GM18873 (cell line): ENCODE results near the gene REN.

Experiments used
- ATAC-seq: cut with Tn5 transposase; IDR thresholded peaks from one replicate; pipeline ENCODE4 v1.9.1; 2021; ENCODE audit warnings: mild to moderate bottlenecking, moderate library complexity, moderate number of reproducible peaks; ENCODE audit not compliant: unreplicated experiment, low FRiP score

Gene REN

DNA sequence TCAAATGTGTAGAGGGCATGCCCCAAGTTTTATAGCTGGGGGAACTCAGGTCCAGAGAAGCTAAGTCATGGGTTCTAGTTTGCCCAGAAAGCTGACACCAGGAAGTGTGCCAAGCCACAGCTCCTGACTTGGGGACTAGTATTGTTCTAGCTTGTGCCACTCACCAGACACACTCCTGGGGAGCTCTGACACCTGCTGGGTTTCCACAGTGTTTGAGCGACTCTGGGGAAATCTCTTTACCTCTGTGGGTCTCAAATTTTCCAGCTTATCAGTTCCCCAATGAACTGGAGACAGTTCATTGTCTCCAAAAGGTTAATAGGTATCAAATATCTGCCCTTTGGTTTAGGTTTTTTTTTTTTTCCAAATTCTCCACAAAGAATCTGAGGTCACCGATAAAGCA, 25.9 kb upstream of the REN start:
- no peak for ATAC-seq

DNA sequence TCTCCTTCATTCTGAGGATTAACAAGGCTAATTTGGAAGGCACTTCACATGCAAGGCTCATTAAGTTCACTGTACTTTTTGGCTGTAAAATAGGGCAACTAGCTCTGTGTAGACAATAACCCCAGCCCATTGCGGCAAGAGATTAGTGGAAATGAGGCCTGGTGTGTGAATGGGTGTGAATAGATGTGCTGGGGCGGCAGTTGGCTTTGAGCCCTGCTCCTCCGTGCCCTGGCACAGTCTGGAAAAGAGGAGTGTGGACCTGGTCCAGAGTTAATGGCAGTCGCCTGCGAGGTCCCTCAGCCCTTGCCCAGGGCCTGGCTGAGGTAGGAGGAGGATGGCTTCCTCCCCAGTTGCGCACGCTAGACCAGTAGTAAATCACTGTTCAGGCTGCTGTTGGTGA, 25.3 kb upstream of the REN start:
- no peak for ATAC-seq

DNA sequence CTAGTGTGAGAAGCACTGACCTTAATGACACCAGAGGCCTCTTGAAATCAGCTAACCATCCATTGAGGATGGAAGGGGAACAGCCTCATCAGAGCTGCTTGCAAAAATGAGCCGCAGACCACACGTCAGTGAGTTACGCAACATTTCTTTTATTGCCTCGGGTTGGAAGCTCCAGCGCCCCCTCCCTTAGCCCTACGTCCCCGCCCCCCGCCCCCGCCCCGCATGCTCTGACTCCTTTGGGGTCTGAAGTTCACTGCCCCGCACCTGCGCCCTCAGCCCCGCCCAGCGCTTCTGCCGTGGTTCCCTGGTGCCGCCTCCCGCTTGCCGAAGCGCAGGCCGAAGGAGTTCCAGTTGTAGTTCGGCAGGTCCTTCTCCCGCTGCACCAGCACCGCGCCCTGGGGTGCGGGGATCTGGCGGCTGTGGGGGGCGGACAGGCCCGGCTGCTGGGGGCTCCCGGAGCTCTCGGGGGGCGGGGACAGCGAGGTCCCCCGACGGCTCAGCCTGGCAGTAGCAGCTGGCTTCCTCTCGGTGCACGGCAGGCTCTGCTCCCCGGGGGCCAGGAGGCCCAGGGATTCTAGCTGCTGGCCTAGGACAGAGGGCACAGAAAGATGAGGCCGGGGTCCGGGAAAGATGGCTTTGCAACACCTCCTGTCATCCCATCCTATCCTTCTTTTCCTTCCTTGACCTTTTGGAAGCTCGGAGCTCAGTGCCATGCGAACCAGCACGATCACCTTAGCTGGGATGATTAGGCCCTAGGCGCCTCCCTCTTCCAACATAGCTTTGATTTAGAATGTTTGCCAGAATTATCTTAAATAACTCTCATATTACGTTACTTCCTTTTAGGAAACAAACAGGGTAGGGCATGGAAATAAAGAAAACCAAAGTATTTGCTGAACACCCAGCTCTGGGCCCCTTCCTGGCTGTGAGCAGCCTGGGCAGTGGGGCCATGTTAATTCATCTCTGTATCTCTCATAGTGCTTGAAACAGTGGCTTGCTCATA, 24.4 kb upstream of the REN start:
- no peak for ATAC-seq

DNA sequence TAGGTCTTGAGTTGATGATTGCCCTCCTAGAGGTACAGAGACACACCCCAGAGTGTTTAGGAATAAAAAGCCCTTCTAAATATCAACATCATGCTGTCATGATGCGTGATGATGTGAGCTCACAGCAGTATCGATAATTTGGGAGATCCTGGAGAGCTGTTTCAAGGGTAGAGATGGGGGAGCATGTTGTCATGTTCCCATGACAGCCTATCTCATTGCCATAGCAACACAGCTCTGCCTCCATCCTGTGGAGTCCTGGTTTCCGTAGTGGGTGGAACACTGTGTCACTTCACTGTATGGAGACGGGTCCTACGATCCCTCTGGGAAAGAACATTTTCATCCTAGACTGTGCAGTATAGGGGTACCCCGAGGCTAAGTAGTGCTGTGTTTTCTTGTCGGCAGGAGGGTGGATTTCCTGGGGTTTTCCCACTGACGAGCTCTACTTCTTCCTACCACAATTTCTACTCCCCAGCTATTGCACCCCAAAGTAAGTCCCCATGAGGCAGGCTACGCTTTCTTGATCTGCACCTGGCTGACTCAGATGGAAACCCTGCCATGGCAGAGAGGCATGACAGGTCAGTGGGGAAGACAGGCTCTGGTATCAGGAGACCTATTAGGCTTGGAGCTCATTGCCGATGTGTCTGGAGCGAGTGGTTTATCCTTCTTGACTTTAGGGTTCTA, 23.0 kb upstream of the REN start:
- ATAC-seq = no peak

DNA sequence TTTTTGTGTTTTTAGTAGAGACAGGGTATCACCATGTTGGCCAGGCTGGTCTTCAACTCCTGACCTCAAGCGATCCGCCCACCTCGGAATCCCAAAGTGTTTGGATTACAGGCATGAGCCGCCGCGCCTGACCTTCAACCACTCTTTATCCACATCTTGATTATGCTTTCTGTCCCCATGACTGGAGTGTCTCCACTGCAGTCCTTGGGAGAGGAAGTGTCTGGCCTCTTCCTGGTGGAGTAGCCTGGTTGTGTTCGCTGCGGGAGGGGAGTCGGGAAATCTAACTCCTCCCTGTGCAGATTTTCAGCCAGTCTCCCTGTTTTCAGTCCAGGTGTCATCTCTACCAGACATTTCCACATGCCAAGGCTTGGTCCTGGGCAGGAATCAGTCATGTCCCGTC, 20.5 kb upstream of the REN start:
- ATAC-seq = no peak

DNA sequence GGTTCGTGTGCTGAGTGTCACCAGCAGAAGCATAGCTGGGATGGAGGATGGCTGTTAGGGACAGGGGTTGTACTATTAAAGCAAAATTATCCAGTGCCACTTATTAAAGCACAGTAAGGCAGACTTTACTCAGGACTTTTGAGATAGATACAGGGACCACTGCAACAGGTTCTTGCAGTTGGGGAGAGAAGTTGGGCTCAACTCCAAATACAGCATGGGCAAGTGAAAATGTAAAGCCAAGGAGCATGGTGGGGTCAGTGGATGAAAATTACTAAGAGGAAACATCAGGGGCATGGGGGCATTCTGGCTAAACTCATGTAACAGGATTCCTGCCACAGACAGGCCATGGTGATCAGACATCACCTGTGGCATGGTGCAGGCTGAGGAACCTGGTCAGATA, 15.0 kb upstream of the REN start:
- no peak for ATAC-seq

DNA sequence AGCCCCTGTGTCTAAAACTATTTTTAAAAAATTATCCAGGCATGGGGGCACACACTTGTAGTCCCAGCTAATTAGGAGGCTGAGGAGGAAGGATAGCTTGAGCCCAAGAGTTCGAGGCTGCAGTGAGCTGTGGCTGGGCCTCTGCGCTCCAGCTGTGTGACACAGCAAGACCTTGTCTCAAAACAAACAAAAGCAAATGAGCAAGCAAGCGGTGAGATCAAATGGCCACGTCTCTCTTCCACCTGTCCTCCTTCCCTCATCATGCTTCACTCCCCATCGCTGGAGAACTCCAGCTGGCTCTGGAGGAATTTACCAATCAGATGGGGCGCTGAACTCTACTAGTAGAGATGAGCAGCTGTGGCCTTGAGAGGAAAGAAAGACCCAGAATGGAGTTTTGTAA, 14.0 kb upstream of the REN start:
- no peak for ATAC-seq

DNA sequence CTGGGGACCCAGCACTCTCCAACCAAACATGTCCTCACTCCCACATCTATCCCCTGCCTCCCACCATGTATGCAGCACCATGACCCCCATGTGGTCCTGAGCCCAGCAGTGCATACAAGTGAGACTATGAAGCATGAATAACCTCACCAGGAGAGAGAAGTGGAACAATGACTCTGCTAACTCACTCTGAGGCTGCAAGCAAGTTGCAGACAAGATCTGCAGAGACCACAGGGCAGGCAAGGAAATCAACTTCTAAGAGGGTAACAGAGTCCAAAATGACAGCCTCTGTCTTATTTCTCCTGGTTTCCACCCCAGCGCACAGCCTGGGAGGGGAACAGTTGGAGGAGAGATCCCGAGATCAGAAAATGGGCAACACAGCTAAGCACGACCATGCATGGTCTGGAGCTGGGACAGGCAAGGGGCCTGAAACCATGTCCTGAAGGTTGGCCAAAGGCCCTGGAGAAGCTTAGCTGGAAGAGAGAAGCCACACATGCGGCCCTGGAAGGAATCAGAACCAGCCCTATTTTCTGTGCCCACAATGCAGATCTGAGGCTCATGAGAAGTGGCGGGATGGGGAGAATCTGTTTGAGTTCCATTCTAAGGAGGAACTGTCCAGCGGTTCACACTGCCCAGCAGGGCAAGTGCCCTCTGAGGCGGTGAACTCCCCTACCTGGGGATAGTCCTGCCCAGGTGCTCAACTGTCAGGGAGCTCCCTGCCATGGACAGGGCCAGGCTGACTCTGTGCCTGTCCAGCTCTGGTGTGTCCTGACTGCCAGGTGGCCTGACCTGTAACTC, 12.5 kb upstream of the REN start:
- ATAC-seq = no peak

DNA sequence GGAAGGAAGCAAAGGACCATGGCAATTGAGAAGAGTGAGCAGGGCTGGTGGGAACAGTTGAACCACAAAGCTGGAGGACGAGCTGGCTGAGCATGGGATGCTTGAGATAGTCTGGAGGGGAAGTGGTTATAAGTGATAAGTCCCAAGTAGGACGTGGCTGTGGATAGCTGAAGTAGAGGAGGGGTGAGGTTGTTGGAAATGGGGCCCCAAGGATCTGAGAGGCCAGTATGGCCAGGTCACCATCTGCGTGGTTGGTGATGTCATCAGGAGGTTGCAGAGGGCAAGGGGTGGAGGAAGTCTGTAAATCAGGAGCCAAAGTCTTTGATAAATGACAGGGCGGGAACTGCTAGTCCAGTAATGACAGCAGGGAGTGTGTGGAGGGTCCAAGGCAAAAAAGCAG, 11.0 kb upstream of the REN start:
- ATAC-seq = no peak

DNA sequence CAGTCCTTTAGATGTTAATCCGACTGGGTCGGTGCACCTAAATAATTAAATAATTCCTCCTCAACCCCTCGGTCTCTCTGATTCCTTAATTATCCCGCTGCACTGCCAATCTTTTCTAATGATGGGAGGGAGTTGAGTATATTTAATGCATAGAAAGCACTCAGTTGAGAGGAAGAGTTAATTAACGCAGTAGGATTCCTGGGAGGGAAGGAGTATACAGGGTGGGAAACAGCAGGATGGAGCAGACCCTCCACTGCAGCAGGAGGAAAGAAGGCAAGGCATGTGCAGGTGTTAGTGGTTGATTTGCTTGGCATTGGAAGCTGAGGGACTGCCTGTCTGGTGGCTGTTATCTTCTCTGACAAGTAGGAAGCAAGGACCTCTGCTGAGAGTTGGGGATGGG, 9.9 kb upstream of the REN start:
- no peak for ATAC-seq

DNA sequence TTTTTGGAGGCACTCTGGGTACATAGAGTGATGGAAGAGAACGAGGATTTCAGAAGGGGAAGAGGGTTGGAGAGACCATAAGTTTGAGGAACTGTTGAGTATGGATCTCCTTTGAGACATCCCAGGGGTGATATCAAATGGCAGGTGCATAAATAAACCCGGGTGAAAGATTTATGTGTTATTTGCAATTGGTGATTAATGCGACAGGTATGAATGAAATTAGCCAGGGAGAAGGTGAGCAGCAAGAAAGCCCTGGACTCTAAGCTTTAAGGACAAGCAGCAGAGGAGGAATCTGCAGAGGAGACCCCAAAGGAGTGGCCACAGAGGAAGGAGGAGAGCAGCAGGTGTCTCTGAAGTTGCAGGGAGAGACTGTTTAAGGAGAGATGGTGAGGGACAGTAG, 8.8 kb upstream of the REN start:
- no peak for ATAC-seq

DNA sequence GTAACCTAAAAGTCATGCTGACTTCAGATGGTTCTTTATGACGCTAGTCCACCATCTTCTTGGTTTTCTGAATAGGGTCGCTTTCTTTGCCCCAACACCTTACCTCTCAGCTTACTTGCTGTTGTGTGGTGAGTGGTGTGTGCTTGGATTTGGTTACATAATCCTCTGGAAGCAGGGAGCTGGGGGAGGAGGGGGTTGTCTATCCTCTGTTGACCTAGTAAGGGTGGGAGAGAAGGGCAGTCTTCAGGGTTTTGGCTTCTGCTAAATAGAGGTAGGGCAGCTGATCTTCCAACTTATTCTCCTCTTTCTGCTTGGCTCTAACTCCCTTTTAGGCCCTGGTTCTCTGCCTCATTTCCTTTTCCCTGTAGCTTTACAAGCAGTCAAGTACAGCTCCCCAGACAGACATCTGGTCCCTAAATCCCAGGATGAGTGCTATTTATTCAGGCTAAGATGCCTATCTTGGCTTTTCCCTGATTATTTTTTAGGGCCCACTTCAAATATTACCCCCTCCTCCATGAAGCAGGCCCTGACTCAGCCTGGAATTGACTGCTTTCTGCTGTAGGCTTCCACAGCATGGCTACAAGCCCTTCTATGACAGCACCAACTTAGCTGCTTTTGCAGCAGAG, 6.4 kb upstream of the REN start:
- no peak for ATAC-seq

DNA sequence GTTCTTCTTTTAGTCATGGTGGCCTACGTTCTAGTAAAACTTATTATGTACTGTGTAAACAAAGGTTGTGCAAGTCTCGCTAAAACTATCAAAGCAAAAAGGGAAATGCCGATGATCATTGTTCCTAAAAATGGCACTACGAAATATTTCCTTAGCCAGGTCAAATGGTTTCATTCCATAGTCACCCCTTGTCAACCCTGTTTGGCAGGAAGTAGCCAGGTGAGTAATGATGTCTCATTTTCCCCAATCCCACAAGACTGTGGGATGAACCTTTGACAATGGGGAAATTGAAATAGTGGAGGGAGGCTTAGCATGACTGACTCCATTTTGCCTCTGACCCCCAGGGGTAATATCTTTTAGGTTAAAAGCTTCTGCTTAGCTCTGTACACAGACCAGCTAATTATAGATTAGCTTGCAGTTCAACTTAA, 5.6 kb upstream of the REN start:
- ATAC-seq = no peak

DNA sequence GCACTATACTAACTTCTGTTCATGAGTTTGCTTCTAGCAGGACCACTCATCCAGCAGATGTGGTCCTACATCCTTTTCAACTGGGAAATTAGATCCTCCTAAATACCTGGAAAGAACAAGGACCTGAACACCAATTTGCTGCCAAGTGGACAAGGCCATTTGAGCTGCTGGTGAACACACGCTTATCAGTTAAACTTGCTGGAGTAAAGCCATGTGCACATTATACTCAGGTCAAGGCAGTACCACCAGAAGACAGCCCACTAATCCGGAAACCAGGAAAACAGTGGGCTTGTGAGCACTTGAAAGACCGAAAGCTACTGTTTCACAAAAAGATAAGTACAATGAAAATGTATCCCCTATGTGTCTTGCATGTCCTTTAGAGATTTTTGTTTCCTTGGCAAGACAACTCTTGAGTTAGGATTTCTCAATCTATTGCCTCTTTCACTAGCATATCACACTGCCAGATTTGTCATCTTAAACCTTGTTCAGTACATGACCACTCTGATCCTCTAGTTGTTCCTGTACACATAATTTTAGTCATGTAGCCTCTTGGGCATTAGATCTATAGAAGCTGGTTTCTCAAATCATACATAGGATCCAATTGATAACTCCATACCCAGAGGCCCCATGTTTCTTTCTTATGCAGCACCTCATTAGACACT, 4.5 kb upstream of the REN start:
- no peak for ATAC-seq

DNA sequence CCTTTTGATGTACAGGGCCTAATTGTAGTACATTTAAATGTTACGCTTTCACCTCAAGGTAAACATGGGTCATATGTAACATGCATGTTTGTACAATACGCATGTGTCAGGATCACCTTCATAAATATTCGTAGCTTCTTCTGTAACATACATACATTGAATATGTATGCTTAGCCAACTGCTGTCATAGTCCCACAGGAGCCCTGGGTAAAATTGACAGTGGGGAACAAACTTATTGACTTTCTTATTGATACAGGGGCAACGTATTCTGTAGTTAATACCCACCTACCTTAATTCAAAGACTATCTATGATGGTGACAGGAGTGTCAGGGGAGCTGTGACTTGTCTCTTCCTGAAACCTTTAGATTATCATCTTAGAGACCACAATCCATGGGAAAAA, 3.7 kb upstream of the REN start:
- ATAC-seq = no peak

DNA sequence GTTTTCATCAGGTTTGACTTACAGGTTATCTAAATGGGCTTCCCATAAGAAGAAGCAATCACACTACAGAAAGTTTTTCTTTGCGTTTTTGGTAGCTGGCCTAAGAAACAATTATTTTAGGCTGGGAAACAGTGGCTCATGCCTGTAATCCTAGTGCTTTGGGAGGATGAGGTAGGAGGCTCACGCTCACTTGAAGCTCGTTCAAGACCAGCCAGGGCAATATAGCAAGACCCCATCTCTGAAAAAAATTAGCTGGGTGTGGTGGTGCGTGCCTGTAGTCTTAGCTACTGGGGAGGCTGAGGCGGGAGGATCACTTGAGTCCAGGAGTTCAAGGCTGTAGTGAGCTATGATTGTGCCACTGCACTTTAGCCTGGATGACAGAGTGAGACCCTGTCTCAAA, 1.6 kb upstream of the REN start:
- no peak for ATAC-seq

DNA sequence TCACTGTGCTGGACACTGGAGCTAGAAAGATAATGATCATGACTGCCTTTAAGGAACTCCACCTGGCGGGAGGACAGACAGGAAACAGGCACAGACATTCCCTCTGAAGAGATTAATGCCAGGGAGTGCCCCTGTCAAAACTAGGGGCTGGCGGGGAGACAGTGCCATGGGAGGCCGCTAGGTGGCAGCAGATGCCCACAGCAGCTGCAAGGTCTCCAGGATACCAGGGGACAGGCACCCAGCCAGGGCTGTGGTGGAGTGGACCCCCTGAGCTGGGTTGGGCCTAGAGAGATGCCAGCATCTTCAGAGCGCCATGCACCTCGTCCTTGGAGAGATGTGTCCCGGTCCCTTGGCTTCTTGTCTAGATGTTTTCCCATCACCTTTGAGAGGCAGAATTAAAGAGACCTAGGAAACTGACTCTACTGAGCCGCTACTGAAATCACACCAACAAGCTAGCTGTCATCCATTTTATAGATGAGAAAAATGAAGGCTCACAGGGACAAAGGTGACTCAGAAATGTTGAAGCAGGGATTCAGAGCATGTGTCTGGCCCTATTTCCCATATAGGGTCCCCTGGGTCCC, 3.6 kb downstream of the REN start:
- no peak for ATAC-seq

DNA sequence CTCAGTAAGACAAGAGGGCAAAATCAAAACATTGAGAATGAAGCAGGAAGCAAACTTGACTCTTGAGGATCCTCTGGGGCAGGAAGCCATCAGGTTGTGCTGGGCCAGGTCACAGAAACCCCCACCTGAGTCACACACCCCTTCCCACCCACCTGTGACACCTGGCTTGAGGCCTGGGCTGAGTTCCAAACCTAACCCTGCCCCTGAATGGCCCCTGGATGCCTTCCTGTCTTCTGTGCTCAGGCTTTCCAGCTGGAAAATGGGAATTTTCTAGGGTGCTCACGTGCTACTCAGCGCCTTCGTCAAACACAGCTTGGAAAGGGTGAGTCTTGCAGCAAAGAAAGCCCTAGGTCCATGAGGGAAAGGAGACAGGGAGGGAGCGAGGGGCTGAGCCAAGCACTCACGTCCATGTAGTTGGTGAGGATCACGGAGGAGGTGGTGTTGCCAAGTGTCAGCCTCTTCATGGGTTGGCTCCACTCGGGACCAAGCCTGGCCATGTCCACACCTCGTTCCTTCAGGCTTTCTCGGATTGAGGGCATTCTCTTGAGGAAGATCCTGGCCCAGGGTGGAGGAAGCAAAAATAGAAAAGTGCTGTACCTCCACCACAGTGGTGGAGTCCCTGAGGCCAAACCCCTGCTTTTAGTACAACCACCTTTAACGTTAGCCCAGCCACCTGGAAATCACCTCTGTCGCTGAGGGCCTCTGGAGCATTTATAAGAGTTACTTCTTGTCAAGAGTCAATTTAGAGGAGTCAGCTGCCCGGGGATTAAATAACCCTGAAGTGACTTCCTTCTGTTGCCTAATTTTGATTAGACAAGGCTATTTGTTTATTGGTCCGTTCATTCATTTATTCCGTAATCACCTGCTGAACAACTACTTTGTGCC, 4.3 kb downstream of the REN start:
- ATAC-seq = no peak

DNA sequence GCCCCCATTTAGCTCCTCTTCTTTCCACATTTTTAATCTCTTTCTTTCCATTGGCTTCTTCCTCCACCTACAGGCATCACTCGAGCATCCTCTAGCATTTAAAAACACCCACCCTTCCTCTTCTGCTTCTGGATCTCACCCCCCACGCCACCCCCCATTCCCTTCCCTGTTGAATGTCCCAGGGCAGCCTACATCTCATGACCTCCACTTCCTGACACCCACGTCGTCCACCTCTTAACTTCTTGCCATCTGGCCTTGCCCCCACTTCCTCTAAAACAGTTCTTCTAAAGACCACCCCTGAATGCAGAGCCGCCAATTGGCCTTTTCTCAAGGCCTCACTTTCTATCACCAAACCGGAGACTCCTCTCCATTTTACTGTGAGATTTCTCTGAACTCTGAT, 8.2 kb downstream of the REN start:
- no peak for ATAC-seq
